VCaP (cell line): ENCODE data around the gene CWH43.
"Not testable (repeated sequence)": the region's sequence is repeated elsewhere in the genome, so short reads cannot be mapped to it uniquely, and the experiment has no call there.

ENCODE experiments used
- H3K27ac ChIP-seq: fragments of 450-650 bp; 2 replicates; pipeline ENCODE4 v1.5.1; 2017
- CTCF ChIP-seq: fragments of 450-650 bp; conservative IDR thresholded peaks from 2 replicates; pipeline ENCODE4 v1.5.1; 2017; ENCODE audit warnings: mild to moderate bottlenecking, moderate library complexity

CWH43 gene

GRCh38 chr4:48945981-48946380 lies 40.1 kb upstream of the CWH43 start:
- TF ChIP-seq CTCF: no peak
- H3K27ac ChIP-seq: no peak overlapping the region

GRCh38 chr4:48947731-48948130 lies 38.3 kb upstream of the CWH43 start:
- no peak for TF ChIP-seq CTCF
- H3K27ac ChIP-seq: no peak overlapping the region

- H3K27ac ChIP-seq: no peak overlapping the region
- no peak for TF ChIP-seq CTCF
Observed at GRCh38 chr4:48949086-48949485, 37.0 kb upstream of the CWH43 start.

GRCh38 chr4:48949518-48950219 lies 36.4 kb upstream of the CWH43 start:
- no peak overlapping the region for H3K27ac ChIP-seq
- no peak for TF ChIP-seq CTCF

GRCh38 chr4:48954314-48954713 lies 31.8 kb upstream of the CWH43 start:
- peak overlapping the region; percentile 92 for H3K27ac ChIP-seq
- no peak for TF ChIP-seq CTCF

GRCh38 chr4:48957366-48957765 lies 28.7 kb upstream of the CWH43 start:
- not testable (repeated sequence) for H3K27ac ChIP-seq

- H3K27ac ChIP-seq: no peak overlapping the region
- TF ChIP-seq CTCF: no peak
Observed at GRCh38 chr4:48958582-48958981, 27.5 kb upstream of the CWH43 start.

GRCh38 chr4:48960988-48961635 lies 25.0 kb upstream of the CWH43 start:
- H3K27ac ChIP-seq: no peak overlapping the region
- no peak for TF ChIP-seq CTCF
